NOMO-1 treated with DMSO at 0.1 percent for 48 hours (cell line): ENCODE results near the gene EVA1A.

Source experiments
- DNase-seq: peaks from one replicate; lab custom pipeline; 2025; ENCODE audit not compliant: unreplicated experiment; lab: John Stamatoyannopoulos, UW

EVA1A gene

GRCh38 chr2:75519843-75520242 is 40.9 kb downstream of the EVA1A start:
- DNase-seq: no peak

- no peak for DNase-seq
Measured at GRCh38 chr2:75518638-75519465, 41.9 kb downstream of the EVA1A start.

GRCh38 chr2:75517547-75518230 is 43.0 kb downstream of the EVA1A start:
- no peak for DNase-seq

GRCh38 chr2:75516378-75517360 is 44.1 kb downstream of the EVA1A start:
- DNase-seq: no peak

GRCh38 chr2:75515584-75516368 is 45.0 kb downstream of the EVA1A start:
- DNase-seq: no peak

GRCh38 chr2:75513616-75514170 is 47.0 kb downstream of the EVA1A start:
- no peak for DNase-seq

- no peak for DNase-seq
Measured at GRCh38 chr2:75512455-75513212, 48.1 kb downstream of the EVA1A start.

GRCh38 chr2:75506101-75506697 is 54.5 kb downstream of the EVA1A start:
- DNase-seq: no peak

- no peak for DNase-seq
Measured at GRCh38 chr2:75505012-75505411, 55.7 kb downstream of the EVA1A start.

- no peak for DNase-seq
Measured at GRCh38 chr2:75503048-75503607, 57.6 kb downstream of the EVA1A start.

GRCh38 chr2:75500633-75501032 is 60.1 kb downstream of the EVA1A start:
- no peak for DNase-seq

- no peak for DNase-seq
Measured at GRCh38 chr2:75499534-75499933, 61.2 kb downstream of the EVA1A start.

GRCh38 chr2:75498907-75499306 is 61.8 kb downstream of the EVA1A start:
- DNase-seq: no peak

GRCh38 chr2:75497256-75497655 is 63.5 kb downstream of the EVA1A start:
- DNase-seq: no peak

- no peak for DNase-seq
Measured at GRCh38 chr2:75495862-75496261, 64.9 kb downstream of the EVA1A start.

GRCh38 chr2:75494137-75494769 is 66.5 kb downstream of the EVA1A start:
- DNase-seq: no peak

GRCh38 chr2:75493230-75493629 is 67.5 kb downstream of the EVA1A start:
- DNase-seq: no peak

GRCh38 chr2:75491129-75491753 is 69.5 kb downstream of the EVA1A start:
- no peak for DNase-seq
